Erythroblast (primary cell): ENCODE measurements around the gene OR2H2.

Source experiments
- GATA1 ChIP-seq: IDR thresholded peaks from 2 replicates; pipeline ENCODE4 v1.6.1; 2011; ENCODE audit warnings: low read depth, mild to moderate bottlenecking, control low read depth, low read length, moderate library complexity
- POLR2A ChIP-seq: IDR thresholded peaks from 2 replicates; pipeline ENCODE4 v1.6.1; 2011; ENCODE audit warnings: mild to moderate bottlenecking, low read length

DNA sequence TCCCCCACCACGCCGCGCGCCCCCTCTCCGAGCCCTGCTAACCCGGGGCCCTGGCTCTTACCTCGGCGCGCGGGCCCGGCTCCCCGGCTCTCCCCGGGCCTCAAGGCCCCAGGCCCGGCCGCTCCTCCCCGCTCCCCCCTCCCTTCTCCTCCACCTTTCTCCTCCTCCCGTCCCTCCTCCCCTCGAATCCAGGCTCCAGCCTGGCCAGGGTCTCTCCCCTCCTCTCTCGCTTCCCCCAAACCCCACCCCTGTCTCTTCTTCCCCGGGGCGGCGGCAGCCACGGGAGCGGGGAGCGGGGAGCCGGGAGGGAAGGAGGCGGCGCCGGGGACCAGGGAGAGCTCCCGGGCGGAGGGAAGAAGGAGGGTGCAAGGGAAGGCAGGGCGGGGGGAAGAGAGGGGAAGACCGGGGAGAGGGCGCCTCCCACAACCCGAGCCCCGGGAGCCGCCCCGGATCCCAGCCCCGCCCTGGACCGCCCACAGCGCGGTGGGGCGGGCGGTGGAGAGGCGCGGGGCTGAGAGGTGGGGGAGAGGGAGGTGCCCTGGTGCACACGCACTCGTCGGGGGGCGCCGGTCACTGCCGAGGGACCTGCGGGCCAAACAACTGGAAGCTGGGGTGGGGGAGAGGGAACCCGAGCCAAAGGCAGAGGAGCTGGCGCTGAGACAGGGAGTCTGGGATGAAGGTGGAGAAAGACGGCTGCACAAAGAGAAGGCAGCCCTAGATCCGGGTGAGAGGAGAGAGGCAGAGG is 48.0 kb downstream of the OR2H2 start, which contains the start of gene GABBR1:
- no peak for TF ChIP-seq POLR2A
- no peak for TF ChIP-seq GATA1
